ENCODE measurements around the gene SLC9A4.

Gene SLC9A4

GRCh38 chr2:102478686-102479470 lies 5.9 kb downstream of the SLC9A4 start:
- POLR2A ChIA-PET = no interaction called here
- CTCF ChIA-PET = interaction anchor here (1.0 to 1.5 kb wide), 3 partner anchors 118 to 224 kb away, joined by 3 to 4 read pairs (median 3); no protein-coding TSS in a partner anchor
- no peak for TF ChIP-seq CTCF (IDR thresholded peaks at IDR 0.05; ENCODE audit: insufficient read depth, low read length, missing control alignments)
- DNase-seq (ENCODE audit: low read depth, low spot score) = no peak
- no peak overlapping the region for H3K4me3 ChIP-seq (ENCODE audit: low read depth, low read length)

GRCh38 chr2:102480285-102481195 lies 7.5 kb downstream of the SLC9A4 start:
- ChIA-PET POLR2A (interaction anchor here (0.7 kb wide), 1 partner anchor 1133 kb away, joined by 3 read pairs; no protein-coding TSS in a partner anchor), CTCF (interaction anchor here (1.8 kb wide), 1 partner anchor 9 kb away, joined by 6 read pairs; no protein-coding TSS in a partner anchor)
- H3K4me3 ChIP-seq (ENCODE audit: low read depth, low read length) = no peak overlapping the region
- no peak for DNase-seq (ENCODE audit: low read depth, low spot score)
- no peak for TF ChIP-seq CTCF (IDR thresholded peaks at IDR 0.05; ENCODE audit: insufficient read depth, low read length, missing control alignments)

- CTCF ChIA-PET = interaction anchor here (3.3 kb wide), 1 partner anchor 9 kb away, joined by 40 read pairs; the partner anchor contains the start of gene SLC9A4
- H3K4me3 ChIP-seq (ENCODE audit: low read depth, low read length) = no peak overlapping the region
- no peak for DNase-seq (ENCODE audit: low read depth, low spot score)
- POLR2A ChIA-PET = no interaction called here
- TF ChIP-seq CTCF (IDR thresholded peaks at IDR 0.05; ENCODE audit: insufficient read depth, low read length, missing control alignments) = no peak
These were observed 8.9 kb downstream of the SLC9A4 start for GRCh38 chr2:102481931-102482330.

GRCh38 chr2:102483086-102483485 lies 10.1 kb downstream of the SLC9A4 start:
- ChIA-PET CTCF (interaction anchor here (1.0 to 3.3 kb wide), 2 partner anchors 10 to 220 kb away, joined by 3 to 40 read pairs; partner anchors contain the start of gene SLC9A4), POLR2A (no interaction called here)
- no peak for DNase-seq (ENCODE audit: low read depth, low spot score)
- no peak overlapping the region for H3K4me3 ChIP-seq (ENCODE audit: low read depth, low read length)
- no peak for TF ChIP-seq CTCF (IDR thresholded peaks at IDR 0.05; ENCODE audit: insufficient read depth, low read length, missing control alignments)

GRCh38 chr2:102484310-102485061 lies 11.5 kb downstream of the SLC9A4 start:
- ChIA-PET CTCF (interaction anchor here (1.0 to 3.3 kb wide), 2 partner anchors 12 to 218 kb away, joined by 3 to 40 read pairs; partner anchors contain the start of gene SLC9A4), POLR2A (no interaction called here)
- no peak for TF ChIP-seq CTCF (IDR thresholded peaks at IDR 0.05; ENCODE audit: insufficient read depth, low read length, missing control alignments)
- H3K4me3 ChIP-seq (ENCODE audit: low read depth, low read length) = no peak overlapping the region
- DNase-seq (ENCODE audit: low read depth, low spot score) = no peak
